Parathyroid adenoma (tissue), 2 donors: ENCODE data around the gene KPNB1.

ENCODE experiments used
- H2AFZ ChIP-seq: fragments of 300-600 bp; sonication (generic); one replicate; pipeline ENCODE4 v1.7.0; 2017; ENCODE audit warnings: antibody characterized with exemption, mild to moderate bottlenecking
- H3K27ac ChIP-seq: fragments of 300-600 bp; sonication (generic); one replicate; pipeline ENCODE4 v1.7.0; 2017
- H3K27me3 ChIP-seq: fragments of 300-600 bp; sonication (generic); one replicate; pipeline ENCODE4 v1.7.0; 2017; ENCODE audit warnings: low read length; ENCODE audit not compliant: control insufficient read depth, insufficient read depth
- H3K36me3 ChIP-seq: fragments of 300-600 bp; sonication (generic); one replicate; pipeline ENCODE4 v1.7.0; 2017; ENCODE audit warnings: low read length; ENCODE audit not compliant: control insufficient read depth, insufficient read depth
- H3K4me1 ChIP-seq: fragments of 300-600 bp; sonication (generic); one replicate; pipeline ENCODE4 v1.7.0; 2017; ENCODE audit warnings: control low read depth
- H3K4me2 ChIP-seq: fragments of 300-600 bp; sonication (generic); one replicate; pipeline ENCODE4 v1.7.0; 2017; ENCODE audit warnings: low read length
- H3K4me3 ChIP-seq: fragments of 300-600 bp; sonication (generic); one replicate; pipeline ENCODE4 v1.7.0; 2017; ENCODE audit warnings: low read depth, low read length
- H3K79me2 ChIP-seq: fragments of 300-600 bp; sonication (generic); one replicate; pipeline ENCODE4 v1.7.0; 2017; ENCODE audit warnings: control low read depth
- H3K9ac ChIP-seq: fragments of 300-600 bp; sonication (generic); one replicate; pipeline ENCODE4 v1.7.0; 2017; ENCODE audit warnings: mild to moderate bottlenecking
- H3K9me3 ChIP-seq: fragments of 300-600 bp; sonication (generic); one replicate; pipeline ENCODE4 v1.7.0; 2017; ENCODE audit warnings: low read length; ENCODE audit not compliant: control insufficient read depth
- TF ChIP-seq, protein P1 (sequence below): fragments of 300-600 bp; sonication (generic); IDR thresholded peaks from one replicate; pipeline ENCODE4 v1.7.0; 2017; ENCODE audit warnings: antibody characterized with exemption, mild to moderate bottlenecking
- donor health status: primary hyperparathyroidism.

The KPNB1 gene

DNA sequence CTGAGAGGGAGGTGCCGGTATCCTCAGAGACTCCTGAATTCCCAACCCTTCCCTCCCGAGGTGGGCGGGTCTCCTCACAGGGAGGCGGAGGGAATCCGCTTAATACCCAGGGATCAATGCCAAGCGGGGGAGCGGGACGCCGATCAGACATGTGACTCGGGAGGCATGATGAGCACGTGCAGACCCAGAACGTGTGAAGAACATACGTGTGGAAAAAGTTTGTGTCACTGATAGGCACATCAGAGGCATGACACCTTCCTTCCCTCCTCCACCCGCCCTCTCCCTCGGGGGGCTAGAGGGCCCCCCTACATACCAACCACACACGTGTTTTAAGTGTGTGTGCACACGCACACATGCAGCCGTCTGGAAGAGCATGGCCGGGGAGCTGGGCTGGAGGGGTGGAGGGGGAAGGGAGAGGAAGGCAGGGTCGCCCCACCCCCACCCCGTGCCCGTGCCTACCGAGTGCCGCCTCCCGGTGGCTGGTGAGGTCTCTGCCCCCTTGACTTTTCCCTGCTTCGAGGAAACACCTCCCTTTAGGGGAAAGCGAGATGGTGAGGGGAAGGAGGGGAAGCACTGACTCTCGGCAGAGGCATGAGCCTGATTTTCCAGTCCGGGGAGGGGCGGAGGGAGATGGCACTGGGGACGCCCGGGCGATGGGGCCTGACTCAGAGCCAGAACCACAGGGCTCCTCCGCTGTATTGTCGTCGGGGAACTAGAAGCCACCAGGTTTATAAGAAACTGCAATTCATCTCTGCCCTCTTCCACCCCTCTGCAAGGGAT lies 71.2 kb downstream of the KPNB1 start:
- Histone ChIP-seq H3K4me1 (peaks cover 7% of the 10 kb centered on the region), H3K9ac (no peak overlapping the region), H3K4me2 (no peak overlapping the region), H3K27me3 (peaks cover 4% of the 10 kb centered on the region), H3K9me3 (no peaks in the 10 kb centered on the region), H2AFZ (peak overlapping the region; percentile 5), H3K79me2 (no peaks in the 10 kb centered on the region), H3K27ac (no peak overlapping the region), H3K4me3 (no peak overlapping the region), H3K36me3 (no peaks in the 10 kb centered on the region)
- TF ChIP-seq, protein P1, sequence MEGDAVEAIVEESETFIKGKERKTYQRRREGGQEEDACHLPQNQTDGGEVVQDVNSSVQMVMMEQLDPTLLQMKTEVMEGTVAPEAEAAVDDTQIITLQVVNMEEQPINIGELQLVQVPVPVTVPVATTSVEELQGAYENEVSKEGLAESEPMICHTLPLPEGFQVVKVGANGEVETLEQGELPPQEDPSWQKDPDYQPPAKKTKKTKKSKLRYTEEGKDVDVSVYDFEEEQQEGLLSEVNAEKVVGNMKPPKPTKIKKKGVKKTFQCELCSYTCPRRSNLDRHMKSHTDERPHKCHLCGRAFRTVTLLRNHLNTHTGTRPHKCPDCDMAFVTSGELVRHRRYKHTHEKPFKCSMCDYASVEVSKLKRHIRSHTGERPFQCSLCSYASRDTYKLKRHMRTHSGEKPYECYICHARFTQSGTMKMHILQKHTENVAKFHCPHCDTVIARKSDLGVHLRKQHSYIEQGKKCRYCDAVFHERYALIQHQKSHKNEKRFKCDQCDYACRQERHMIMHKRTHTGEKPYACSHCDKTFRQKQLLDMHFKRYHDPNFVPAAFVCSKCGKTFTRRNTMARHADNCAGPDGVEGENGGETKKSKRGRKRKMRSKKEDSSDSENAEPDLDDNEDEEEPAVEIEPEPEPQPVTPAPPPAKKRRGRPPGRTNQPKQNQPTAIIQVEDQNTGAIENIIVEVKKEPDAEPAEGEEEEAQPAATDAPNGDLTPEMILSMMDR: no peak

DNA sequence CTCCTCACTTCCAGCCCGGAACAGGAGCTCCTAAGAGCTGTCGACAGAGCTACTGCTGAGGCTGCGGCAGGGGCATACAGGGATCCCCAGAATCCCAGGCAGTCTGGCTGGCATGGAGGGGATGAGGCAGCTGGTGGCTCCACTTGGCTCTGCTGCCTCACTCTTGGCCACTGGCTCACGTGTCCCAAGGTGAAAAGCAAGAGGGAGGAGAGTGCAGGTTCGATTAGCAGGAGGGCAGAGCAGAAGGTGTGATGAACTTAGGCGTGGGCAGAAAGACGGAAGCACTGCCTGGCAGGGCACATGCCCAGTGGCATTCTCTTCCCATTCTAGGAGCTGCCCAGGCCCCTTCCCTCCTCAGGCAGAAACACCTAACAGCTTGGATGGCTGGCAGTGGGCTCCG lies 72.0 kb downstream of the KPNB1 start:
- Histone ChIP-seq H3K36me3 (no peaks in the 10 kb centered on the region), H2AFZ (peak overlapping the region; percentile 5), H3K4me3 (no peak overlapping the region), H3K79me2 (no peaks in the 10 kb centered on the region), H3K27me3 (peaks cover 4% of the 10 kb centered on the region), H3K9ac (no peak overlapping the region), H3K27ac (no peak overlapping the region), H3K4me2 (no peak overlapping the region), H3K9me3 (no peaks in the 10 kb centered on the region), H3K4me1 (peaks cover 7% of the 10 kb centered on the region)
- TF ChIP-seq, protein P1: no peak

DNA sequence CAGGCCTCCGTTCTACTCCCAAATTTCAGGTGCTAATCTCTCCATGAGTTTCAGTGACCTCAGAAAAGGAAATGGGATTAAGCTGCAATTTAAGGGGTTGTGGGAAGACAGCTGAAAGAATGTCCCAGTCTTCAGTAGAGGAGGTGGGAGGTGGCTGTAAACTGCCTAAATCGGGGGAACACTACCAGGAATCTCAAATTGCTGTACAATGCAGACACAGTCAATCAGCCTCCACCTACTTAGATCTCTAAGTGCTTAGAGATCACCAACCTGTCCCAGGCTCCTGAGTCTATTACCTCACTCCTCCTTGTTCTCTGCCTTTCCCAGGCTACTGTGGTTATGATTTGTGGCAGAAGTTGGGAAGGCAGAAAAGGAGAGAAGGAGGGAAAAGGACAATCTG lies 75.0 kb downstream of the KPNB1 start:
- H3K79me2 ChIP-seq: no peaks in the 10 kb centered on the region

DNA sequence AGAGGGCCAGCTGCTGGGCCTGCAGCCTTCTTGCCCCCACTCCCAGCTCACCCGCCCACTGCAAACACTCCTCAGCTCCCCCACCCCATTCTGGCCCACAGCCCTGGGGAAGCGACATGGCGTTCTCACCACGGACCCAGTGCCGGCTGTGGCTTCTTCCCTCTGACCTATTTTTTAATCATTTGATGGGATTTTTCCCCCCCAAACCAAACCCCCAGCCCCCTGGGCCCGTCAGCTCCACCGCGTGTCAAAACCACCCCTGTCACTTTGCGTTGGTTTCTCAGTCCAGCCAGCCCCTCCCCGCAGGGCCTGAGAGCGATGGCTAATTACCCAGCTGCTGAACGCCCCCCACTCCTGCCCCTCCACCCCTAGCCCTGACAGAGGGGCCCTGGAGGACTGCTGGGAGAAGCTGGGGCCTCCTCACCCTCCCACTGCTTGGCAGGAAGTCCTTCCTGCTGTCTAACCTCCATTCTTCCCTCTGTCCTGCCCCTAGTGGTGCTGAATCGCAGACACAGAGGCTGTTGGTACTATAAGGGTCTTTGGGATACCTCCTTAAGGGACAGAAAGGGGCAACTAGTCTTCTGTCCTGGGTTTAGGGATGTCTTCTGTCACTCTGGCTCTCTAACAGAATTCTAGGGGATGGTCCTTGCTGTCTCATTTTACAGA lies 75.9 kb downstream of the KPNB1 start:
- Histone ChIP-seq H3K4me2 (no peak overlapping the region), H3K27ac (no peak overlapping the region), H3K4me3 (no peak overlapping the region), H3K79me2 (no peaks in the 10 kb centered on the region), H3K27me3 (peaks cover 4% of the 10 kb centered on the region), H3K9me3 (no peaks in the 10 kb centered on the region), H3K9ac (no peak overlapping the region), H3K36me3 (no peaks in the 10 kb centered on the region), H3K4me1 (peaks cover 7% of the 10 kb centered on the region), H2AFZ (no peak overlapping the region)
- TF ChIP-seq, protein P1: no peak

More for the DNA sequence above, 75.0 kb downstream of the KPNB1 start:
- Histone ChIP-seq H3K36me3 (no peaks in the 10 kb centered on the region), H3K4me1 (peaks cover 7% of the 10 kb centered on the region), H3K27ac (no peak overlapping the region), H2AFZ (no peak overlapping the region), H3K4me2 (no peak overlapping the region), H3K9ac (no peak overlapping the region), H3K27me3 (peaks cover 4% of the 10 kb centered on the region), H3K4me3 (no peak overlapping the region), H3K9me3 (no peaks in the 10 kb centered on the region)
- TF ChIP-seq, protein P1: no peak
